Small intestine (tissue), 7 donors: ENCODE results near the gene ADCY3. TPM values are rescaled to one million over a fixed set of nuclear protein-coding genes. Genes with fewer than 3 reads are reported as not detected.
"Not testable (repeated sequence)": the region's sequence is repeated elsewhere in the genome, so short reads cannot be mapped to it uniquely, and the experiment has no call there.

Experiments used
- DNase-seq, 2 donors: peaks; one replicate each; pipeline versions ENCODE4 v3.0.0 to v3.0.0-alpha.2; 2013
- FAIRE-seq: peaks from 2 replicates; lab custom pipeline; 2012; peaks lifted over from hg19 to GRCh38; lab: Jason Lieb, UNC
- H3K27ac ChIP-seq, 3 donors: one replicate each; pipeline ENCODE4 v1.5.1; 2013; ENCODE audit warnings: low read length in 2 of 3, mild to moderate bottlenecking in 2 of 3, control low read depth in 1 of 3, inconsistent platforms in 1 of 3, low read depth in 1 of 3, moderate library complexity in 1 of 3
- H3K27me3 ChIP-seq, 3 donors: one replicate each; pipeline ENCODE4 v1.6.1; 2013; ENCODE audit warnings: low read length in 3 of 3, inconsistent platforms in 1 of 3; ENCODE audit not compliant: control insufficient read depth in 3 of 3, insufficient read depth in 3 of 3
- H3K36me3 ChIP-seq, 3 donors: one replicate each; pipeline ENCODE4 v1.6.1; 2013; ENCODE audit warnings: low read length in 3 of 3, inconsistent platforms in 1 of 3, low read depth in 1 of 3, mild to moderate bottlenecking in 1 of 3, moderate library complexity in 1 of 3; ENCODE audit not compliant: control insufficient read depth in 3 of 3, insufficient read depth in 2 of 3
- H3K4me1 ChIP-seq, 3 donors: one replicate each; pipeline ENCODE4 v1.6.1; 2013; ENCODE audit warnings: low read length in 2 of 3, inconsistent platforms in 1 of 3, low read depth in 1 of 3, mild to moderate bottlenecking in 1 of 3, moderate library complexity in 1 of 3; ENCODE audit not compliant: control insufficient read depth in 3 of 3, insufficient read depth in 2 of 3
- H3K4me3 ChIP-seq, 3 donors: one replicate each; pipeline ENCODE4 v1.5.1; 2013; ENCODE audit warnings: low read length in 3 of 3, control low read depth in 1 of 3, inconsistent platforms in 1 of 3, low read depth in 1 of 3, mild to moderate bottlenecking in 1 of 3, moderate library complexity in 1 of 3
- H3K9me3 ChIP-seq, 2 donors: one replicate each; pipeline ENCODE4 v1.6.1; 2013; ENCODE audit warnings: low read depth in 1 of 2, low read length in 1 of 2; ENCODE audit not compliant: control insufficient read depth in 2 of 2, insufficient read depth in 1 of 2
- WGBS, 3 donors: extraction: QIAGEN DNeasy Blood & Tissue Kit; methylation state at CpG; one replicate each; pipeline ENCODE4 v1.1.7; 2013; 5-methylcytosine and 5-hydroxymethylcytosine counted together
- polyA plus RNA-seq, 4 donors: library from polyadenylated mRNA; stranded (reverse) in 3 of 4; unstranded in 1 of 4; fragments of 200-250 nt in 3 of 4; fragments of 120-200 nt in 1 of 4; gene quantifications; one replicate each; pipeline versions ENCODE4 v1.2.1 to v1.2.3, GENCODE V29; 2013
- donor health status: healthy with polysubstance abuse.
- donor health status: control.
- donor health status: control.
- donor health status: Bipolar disorder and iron deficiency.
- donor health status: healthy.

Gene ADCY3
- polyA plus RNA-seq, 4 donors: 3.6 to 36.3 (median 9.8) TPM

GRCh38 chr2:24806661-24807036, 113.4 kb downstream of the ADCY3 start:
- FAIRE-seq: no peak
- peaks cover 0 to 8% of the 10 kb centered on the region in 2 donors for H3K9me3 ChIP-seq
- H3K4me1 ChIP-seq: no peaks in the 10 kb centered on the region
- H3K27ac ChIP-seq: no peak overlapping the region
- no peak for DNase-seq
- H3K4me3 ChIP-seq: no peak overlapping the region
- peaks cover 0 to 10% (median 0%) of the 10 kb centered on the region in 3 donors for H3K36me3 ChIP-seq
- no peaks in the 10 kb centered on the region for H3K27me3 ChIP-seq

- H3K4me3 ChIP-seq, H3K36me3 ChIP-seq, H3K4me1 ChIP-seq, H3K27me3 ChIP-seq, DNase-seq, FAIRE-seq, H3K9me3 ChIP-seq, H3K27ac ChIP-seq: not testable (repeated sequence)
- 94 to 98% (median 97%) methylated on average over 25 of the region's 25 CpGs for WGBS, 3 donors
Measured at GRCh38 chr2:24805811-24806660, 114.0 kb downstream of the ADCY3 start.

GRCh38 chr2:24800487-24800886, 119.5 kb downstream of the ADCY3 start:
- H3K9me3 ChIP-seq, DNase-seq, H3K4me1 ChIP-seq, H3K27me3 ChIP-seq, H3K27ac ChIP-seq, FAIRE-seq, H3K4me3 ChIP-seq: not testable (repeated sequence)
- H3K36me3 ChIP-seq: peaks cover 0 to 14% (median 0%) of the 10 kb centered on the region in 3 donors
- 95 to 98% (median 96%) methylated on average over 3 to 5 of the region's 5 CpGs for WGBS, 3 donors

GRCh38 chr2:24797644-24798043, 122.4 kb downstream of the ADCY3 start:
- Histone ChIP-seq H3K27me3 (no peaks in the 10 kb centered on the region), H3K27ac (no peak overlapping the region), H3K36me3 (peaks cover 0 to 12% (median 0%) of the 10 kb centered on the region in 3 donors), H3K4me1 (peaks cover 0 to 5% (median 1%) of the 10 kb centered on the region in 3 donors), H3K9me3 (peaks cover 0 to 3% of the 10 kb centered on the region in 2 donors), H3K4me3 (no peak overlapping the region)
- WGBS, 3 donors: 94 to 100% (median 98%) methylated on average over 2 of the region's 2 CpGs
- DNase-seq (no peak), FAIRE-seq (no peak)

GRCh38 chr2:24793761-24794435, 126.1 kb downstream of the ADCY3 start:
- FAIRE-seq: no peak
- H3K27ac ChIP-seq: peak overlapping the region in 1 of 3 donors; percentile 96
- WGBS, 3 donors: 3 to 4% (median 3%) methylated on average over 14 of the region's 14 CpGs

GRCh38 chr2:24792874-24793760, 126.9 kb downstream of the ADCY3 start, which contains the start of the genes CENPO and PTRHD1:
Gene CENPO (plus strand): TSS chr2:24793425. CDS start chr2:24793920, 495 bp downstream.
Gene PTRHD1 (minus strand): TSS chr2:24793391. CDS start chr2:24793377, 14 bp downstream.
- peaks cover 0 to 17% (median 0%) of the 10 kb centered on the region in 3 donors for H3K36me3 ChIP-seq
- H3K9me3 ChIP-seq: no peaks in the 10 kb centered on the region
- FAIRE-seq (no peak), DNase-seq (peak; percentile 99)
- WGBS, 3 donors: 0 to 1% (median 0%) methylated on average over 65 to 74 of the region's 74 CpGs
- H3K27ac ChIP-seq: peak within 1 kb of the TSS; percentile 96 to 100 (median 96)
- peak within 1 kb of the TSS; percentile 57 to 81 (median 74) for H3K4me3 ChIP-seq
- no peaks in the 10 kb centered on the region for H3K27me3 ChIP-seq
- H3K4me1 ChIP-seq: peaks cover 0 to 9% (median 1%) of the 10 kb centered on the region in 3 donors

More at GRCh38 chr2:24793761-24794435, 126.1 kb downstream of the ADCY3 start:
- DNase-seq: peak; percentile 12 to 52
- H3K4me3 ChIP-seq: peak overlapping the region; percentile 45 to 81 (median 74)
- H3K36me3 ChIP-seq: peaks cover 0 to 17% (median 0%) of the 10 kb centered on the region in 3 donors
- no peaks in the 10 kb centered on the region for H3K27me3 ChIP-seq
- H3K4me1 ChIP-seq: peaks cover 0 to 9% (median 1%) of the 10 kb centered on the region in 3 donors
- no peaks in the 10 kb centered on the region for H3K9me3 ChIP-seq

- Histone ChIP-seq H3K27me3 (no peaks in the 10 kb centered on the region), H3K4me1 (peaks cover 0 to 9% (median 1%) of the 10 kb centered on the region in 3 donors), H3K9me3 (no peaks in the 10 kb centered on the region), H3K4me3 (peak overlapping the region; percentile 57 to 81 (median 74)), H3K36me3 (peaks cover 0 to 17% (median 0%) of the 10 kb centered on the region in 3 donors), H3K27ac (peak overlapping the region; percentile 96 to 100 (median 96))
- DNase-seq (no peak), FAIRE-seq (no peak)
- 0 to 4% (median 3%) methylated on average over 6 of the region's 6 CpGs for WGBS, 3 donors
Measured at GRCh38 chr2:24792542-24792873, 127.5 kb downstream of the ADCY3 start.
